Measurements from ENCODE around the gene GIMAP1. TPM values are rescaled to one million over a fixed set of nuclear protein-coding genes. Genes with fewer than 3 reads are reported as not detected.

Gene GIMAP1
- total RNA-seq, 1 donor from 2014 or later: 1.3 TPM

- DNase-seq: no peak
Measured at GRCh38 chr7:150722431-150722931, 6.1 kb downstream of the GIMAP1 start.

GRCh38 chr7:150723467-150723866 lies 7.1 kb downstream of the GIMAP1 start:
- no peak for DNase-seq

DNA sequence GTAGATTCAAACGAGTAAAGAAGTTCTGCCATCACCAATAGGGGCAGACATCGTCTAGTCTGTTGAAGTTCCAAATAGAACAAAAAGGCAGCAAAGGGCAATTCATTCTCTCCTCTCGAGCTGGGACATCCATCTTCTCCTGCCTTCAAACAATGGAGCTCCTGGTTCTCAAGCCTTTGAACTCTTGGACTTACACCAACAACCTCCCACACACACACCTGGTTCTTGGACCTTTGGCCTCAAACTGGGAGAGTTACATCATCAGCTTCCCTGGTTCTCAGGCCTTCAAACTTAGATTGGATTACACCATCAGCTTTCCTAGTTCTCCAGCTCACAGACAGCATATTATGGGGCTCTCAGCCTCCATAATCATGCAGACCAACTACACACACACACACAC lies 11.0 kb downstream of the GIMAP1 start:
- no peak for DNase-seq

- DNase-seq: no peak
Measured at GRCh38 chr7:150728011-150728410, 11.6 kb downstream of the GIMAP1 start.

- no peak for DNase-seq
Measured at GRCh38 chr7:150728609-150729008, 12.2 kb downstream of the GIMAP1 start.

- DNase-seq: no peak
Measured at GRCh38 chr7:150731916-150732315, 15.5 kb downstream of the GIMAP1 start.

DNA sequence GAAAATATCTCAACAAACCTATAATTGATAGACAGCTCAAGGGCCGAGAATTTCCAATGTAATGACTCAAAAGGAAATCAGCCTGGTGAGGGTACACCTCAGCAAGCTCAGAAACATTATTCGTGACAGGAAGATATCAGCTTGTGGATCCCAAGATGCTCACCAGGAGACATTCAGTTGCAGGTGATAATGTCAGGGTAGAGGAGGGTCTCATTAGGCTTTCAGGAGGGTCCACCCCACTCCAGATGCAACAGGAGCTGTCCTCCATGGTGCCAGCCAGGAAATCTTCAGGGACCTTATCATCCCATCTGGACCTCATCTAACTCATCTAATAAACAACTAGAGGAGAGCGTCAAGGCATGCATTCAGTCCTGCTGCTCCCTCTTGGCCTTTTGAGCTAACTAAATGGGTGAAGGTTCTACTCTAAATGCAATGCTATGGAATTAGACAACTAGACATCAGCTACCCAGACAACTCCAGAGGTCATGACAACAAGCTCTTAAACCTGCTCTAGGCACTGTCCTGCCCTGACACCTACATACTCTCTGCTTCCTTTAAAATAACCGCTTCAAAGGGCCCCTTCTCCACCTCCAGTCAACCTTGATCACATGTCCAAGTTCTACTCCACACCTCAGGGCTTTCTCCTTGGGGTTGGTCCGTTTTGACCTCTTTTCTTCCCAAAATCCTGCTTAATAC lies 16.5 kb downstream of the GIMAP1 start:
- DNase-seq: no peak

GRCh38 chr7:150733482-150734095 lies 17.2 kb downstream of the GIMAP1 start:
- DNase-seq: no peak

- no peak for DNase-seq
Measured at GRCh38 chr7:150734254-150734653, 17.8 kb downstream of the GIMAP1 start.

DNA sequence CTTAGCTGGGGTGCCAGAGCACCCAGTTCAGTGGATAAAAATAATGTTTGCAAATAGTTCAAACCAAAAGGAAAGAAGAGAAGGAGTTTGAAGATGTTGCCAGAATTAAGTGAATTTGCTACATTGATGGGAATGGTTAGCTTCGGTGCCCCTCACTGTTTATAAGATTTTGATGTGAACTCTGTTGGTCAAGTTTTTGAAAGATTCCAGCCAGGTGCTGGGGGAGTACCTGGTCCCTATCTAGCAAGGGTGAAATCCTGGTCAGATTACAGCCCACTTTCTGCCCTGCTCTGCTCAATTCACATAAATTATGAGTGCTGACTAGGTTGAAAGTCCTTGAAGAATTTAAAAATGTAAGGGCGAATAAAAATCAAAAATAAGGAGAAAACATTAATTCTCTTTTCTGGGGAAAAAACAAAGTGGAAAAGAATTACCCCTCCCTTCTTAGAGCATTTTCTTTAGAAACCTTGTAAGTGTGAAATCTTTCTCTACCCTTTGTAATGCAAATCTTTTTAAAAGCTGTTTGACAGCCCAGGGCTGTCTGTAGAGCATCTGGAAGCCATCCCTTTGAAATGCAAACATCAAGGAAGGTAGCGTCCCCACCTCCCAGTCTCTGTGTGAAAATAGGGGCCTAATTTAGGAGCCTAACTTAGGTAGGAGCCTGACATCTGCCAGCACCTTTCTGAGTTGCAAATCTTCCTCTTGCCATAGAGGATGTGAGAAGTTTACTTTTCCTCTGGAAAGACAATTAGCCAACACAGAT lies 19.4 kb downstream of the GIMAP1 start:
- no peak for DNase-seq

DNA sequence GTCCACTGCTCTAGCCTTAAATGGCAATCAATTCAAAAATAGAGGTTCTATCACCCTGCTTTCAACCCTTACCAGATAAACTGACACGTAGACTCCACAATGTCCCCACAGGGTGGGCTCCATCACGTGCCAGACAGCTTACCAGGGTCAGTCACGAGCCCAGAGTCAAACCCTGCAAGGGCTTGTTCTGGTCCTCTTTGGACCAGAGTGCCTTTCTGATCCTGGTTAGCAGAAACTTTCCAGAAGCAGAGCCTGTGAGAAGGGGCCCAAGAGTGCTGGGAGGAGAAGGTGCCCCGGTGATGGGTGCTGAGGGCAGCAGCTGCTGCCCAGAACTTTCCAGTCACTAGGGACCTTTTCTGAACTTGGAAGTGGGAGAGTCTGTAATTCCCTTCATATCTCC lies 20.5 kb downstream of the GIMAP1 start:
- DNase-seq: no peak

DNA sequence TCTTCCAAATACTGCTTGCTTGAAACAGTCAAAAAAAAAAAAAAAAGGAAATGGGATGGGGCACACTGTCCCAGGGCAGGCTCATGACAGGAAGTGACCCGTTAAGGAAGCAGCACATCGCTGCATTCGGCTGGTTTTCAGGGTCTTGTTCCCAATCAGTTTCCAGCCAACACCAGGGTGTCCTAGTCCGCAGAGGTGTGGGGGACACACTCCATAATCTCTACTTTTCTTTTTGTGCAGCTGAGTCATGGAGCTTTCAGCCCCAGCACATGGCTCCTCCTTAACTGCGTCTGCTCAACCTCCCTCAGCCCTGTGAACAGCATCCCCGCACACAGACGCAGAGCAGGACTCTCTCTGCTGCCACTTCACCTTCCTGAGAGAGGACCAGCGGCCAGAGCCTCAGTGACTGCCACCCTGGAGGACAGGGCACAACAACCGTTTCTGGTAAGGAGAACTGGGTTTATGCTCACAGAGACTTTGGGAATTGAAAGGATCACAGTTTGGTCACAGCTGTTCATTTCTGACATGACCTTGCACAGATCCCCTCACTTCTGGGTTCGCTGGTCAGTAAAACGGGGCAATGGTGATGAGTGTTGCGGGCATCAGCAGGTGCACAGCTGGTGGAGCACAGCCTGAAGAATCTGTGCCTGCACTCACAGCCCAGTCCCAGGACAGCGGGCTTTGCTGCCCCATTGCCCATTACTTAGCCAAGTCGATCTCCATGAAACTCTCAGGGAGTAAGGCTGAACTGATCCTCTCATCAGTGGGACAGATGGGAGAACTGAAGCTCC lies 21.0 kb downstream of the GIMAP1 start, which contains the start of gene GIMAP5:
Gene GIMAP5 (plus strand): TSS at position 154 of the 791 bp plus-strand sequence. CDS start 3,467 bp downstream, outside the sequence.
- no peak for DNase-seq

DNA sequence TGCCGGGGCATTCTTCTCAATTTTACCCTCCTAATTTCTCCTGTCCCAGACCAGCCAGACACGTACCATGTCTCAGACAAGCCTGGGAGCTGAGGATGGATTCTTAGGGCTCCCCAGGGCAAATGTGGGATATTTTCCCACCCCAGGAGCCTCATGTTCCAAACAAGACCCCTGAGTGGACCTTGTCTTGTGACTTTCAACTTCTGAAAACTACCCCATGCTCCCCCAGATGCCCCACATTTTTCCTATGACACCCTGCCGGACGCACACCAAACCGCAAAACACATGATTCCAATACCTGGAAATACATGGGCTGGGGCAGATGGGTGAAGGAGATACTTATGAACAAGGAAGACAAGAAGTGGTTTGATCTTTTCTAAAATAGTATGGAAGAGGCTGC lies 21.7 kb downstream of the GIMAP1 start:
- DNase-seq: no peak

DNA sequence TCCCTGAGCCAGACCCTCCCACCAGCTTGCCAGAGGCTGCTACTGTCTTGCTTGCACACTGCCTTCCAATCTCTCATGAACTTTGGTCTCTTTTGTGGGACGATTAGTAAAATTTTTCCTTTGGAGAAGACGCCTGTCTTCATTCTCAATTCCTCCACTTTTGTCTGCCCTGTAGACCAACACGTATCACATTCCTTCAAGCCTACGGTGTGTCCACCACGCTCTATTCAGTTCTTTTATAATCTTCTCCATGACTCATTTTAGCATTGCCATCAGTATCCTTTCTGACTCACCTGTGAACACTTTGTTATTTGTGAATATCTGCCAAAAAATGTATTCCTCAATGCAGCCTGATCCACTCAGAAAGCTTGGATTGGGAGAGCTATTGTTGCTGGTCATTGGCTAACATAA lies 22.2 kb downstream of the GIMAP1 start:
- DNase-seq: no peak

GRCh38 chr7:150739033-150739432 lies 22.6 kb downstream of the GIMAP1 start:
- no peak for DNase-seq

GRCh38 chr7:150740053-150740452 lies 23.6 kb downstream of the GIMAP1 start:
- DNase-seq: no peak

GRCh38 chr7:150742286-150742968 lies 26.0 kb downstream of the GIMAP1 start:
- no peak for DNase-seq

- DNase-seq: no peak
Measured at GRCh38 chr7:150744041-150744656, 27.7 kb downstream of the GIMAP1 start.

- no peak for DNase-seq
Measured at GRCh38 chr7:150745086-150745485, 28.7 kb downstream of the GIMAP1 start.

DNA sequence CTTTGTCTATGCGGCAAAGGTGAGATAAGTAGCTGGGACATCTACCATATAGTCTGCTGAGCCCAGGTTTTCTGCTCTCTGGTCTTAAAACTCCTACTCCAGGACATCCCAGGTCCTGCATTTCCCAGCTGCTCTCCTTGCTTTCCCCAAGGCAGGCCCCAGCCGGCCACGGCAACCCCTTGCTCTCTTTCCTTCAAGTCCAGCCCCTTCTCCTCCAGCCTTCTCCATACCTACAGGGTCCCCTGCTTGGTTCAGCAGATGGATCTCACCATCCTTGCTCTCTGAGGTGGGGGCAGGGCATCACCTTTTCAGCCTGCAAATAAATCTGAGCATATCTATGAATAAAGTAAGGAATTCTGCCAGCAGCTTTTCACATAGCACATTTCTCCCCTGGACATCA lies 29.5 kb downstream of the GIMAP1 start:
- DNase-seq: no peak

GRCh38 chr7:150746921-150747320 lies 30.5 kb downstream of the GIMAP1 start:
- no peak for DNase-seq

All from skin of body (tissue), 2 donors.